Measurements from ENCODE around the gene EXOG. TPM values are rescaled to one million over a fixed set of nuclear protein-coding genes. Genes with fewer than 3 reads are reported as not detected.

Gene EXOG
- total and polyA plus RNA-seq, 2 donors (not counting 1 experiment from before 2014, with no cell fraction given), result 14.2 to 16.4 TPM

DNA sequence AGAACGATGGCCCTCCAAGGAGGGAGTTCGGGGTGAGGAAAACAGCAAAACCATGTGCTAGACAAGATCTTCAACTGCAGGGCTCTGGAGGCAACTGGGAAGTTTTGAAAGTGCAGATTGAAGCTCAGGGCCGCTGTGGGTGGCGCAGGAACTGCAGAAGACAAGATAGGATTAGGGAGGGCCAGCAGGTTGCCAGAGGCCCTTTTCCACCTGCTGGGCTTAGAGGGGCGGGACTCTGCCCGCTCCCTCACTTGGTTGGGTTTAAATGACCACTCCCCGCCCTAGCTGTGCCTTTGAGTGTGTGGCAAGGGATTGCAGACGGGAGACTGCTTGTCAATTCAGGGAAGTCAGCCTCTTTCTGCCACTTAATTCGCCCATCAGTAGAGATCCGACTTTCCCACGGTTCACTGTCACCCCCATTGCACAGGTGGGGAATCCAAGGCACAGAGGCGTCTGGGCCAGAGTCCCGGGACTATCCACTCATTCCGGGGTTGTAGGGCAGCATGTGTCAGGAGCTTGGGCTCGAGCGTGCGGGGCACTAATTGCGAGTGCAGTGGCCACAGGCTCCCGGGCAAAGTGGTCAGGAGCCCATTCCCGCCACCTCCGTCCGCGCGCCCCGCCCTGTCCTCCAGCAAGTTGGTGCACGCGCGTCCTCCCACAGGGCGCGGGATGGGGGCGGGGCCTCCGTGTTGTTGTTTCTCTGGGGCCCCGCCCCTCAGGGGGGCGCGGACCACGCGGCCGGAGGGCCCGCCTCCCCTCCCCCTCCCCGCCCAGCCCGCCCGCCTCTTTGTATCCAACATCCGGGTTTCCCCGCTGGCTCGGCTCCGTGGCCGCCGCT, 42.8 kb upstream of the EXOG start, which contains the start of gene ACVR2B:
TSS of gene ACVR2B (plus strand) at position 816 of the 838 bp plus-strand sequence. CDS start 433 bp downstream, outside the sequence.
- TF ChIP-seq, protein P1, sequence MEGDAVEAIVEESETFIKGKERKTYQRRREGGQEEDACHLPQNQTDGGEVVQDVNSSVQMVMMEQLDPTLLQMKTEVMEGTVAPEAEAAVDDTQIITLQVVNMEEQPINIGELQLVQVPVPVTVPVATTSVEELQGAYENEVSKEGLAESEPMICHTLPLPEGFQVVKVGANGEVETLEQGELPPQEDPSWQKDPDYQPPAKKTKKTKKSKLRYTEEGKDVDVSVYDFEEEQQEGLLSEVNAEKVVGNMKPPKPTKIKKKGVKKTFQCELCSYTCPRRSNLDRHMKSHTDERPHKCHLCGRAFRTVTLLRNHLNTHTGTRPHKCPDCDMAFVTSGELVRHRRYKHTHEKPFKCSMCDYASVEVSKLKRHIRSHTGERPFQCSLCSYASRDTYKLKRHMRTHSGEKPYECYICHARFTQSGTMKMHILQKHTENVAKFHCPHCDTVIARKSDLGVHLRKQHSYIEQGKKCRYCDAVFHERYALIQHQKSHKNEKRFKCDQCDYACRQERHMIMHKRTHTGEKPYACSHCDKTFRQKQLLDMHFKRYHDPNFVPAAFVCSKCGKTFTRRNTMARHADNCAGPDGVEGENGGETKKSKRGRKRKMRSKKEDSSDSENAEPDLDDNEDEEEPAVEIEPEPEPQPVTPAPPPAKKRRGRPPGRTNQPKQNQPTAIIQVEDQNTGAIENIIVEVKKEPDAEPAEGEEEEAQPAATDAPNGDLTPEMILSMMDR (conservative IDR thresholded peaks at IDR 0.05 in 1 of 2, IDR thresholded peaks at IDR 0.05 in 1 of 2; ENCODE audit: low read depth in 1 of 2, low read length in 2 of 2), result no peak
- no peak for TF ChIP-seq EZH2 (IDR thresholded peaks at IDR 0.05; ENCODE audit: low read length, missing control alignments)
- Histone ChIP-seq H3K9ac (ENCODE audit: insufficient read depth, low read length) (peak within 1 kb of the TSS; percentile 65), H3K27me3 (ENCODE audit: control insufficient read depth, insufficient read depth, low read length) (no peaks in the 10 kb centered on the region), H3K79me2 (ENCODE audit: control insufficient read depth, insufficient read depth, low read length) (no peaks in the 10 kb centered on the region), H3K36me3 (ENCODE audit: control insufficient read depth, insufficient read depth, low read length) (no peaks in the 10 kb centered on the region), H3K4me2 (ENCODE audit: extremely low read depth, insufficient read depth, low read length) (peak within 1 kb of the TSS; percentile 86), H3K4me1 (ENCODE audit: control insufficient read depth, extremely low read depth, insufficient read depth, low read length) (no peaks in the 10 kb centered on the region), H2AFZ (ENCODE audit: low read length) (peak within 1 kb of the TSS; percentile 61), H3K9me3 (ENCODE audit: control insufficient read depth, insufficient read depth, low read depth, low read length) (no peaks in the 10 kb centered on the region), H3K4me3 (replicated peaks in 1 of 4; ENCODE audit: control extremely low read depth in 1 of 4, insufficient read depth in 1 of 4, low read depth in 3 of 4, low read length in 4 of 4) (peak within 1 kb of the TSS; percentile 41 to 71 (median 64)), H4K20me1 (ENCODE audit: control insufficient read depth, extremely low read depth, insufficient read depth, low read length) (no peaks in the 10 kb centered on the region), H3K27ac (ENCODE audit: insufficient read depth, low read length) (no peak within 1 kb of the TSS)
- peak; percentile 59 to 79 for DNase-seq (ENCODE audit: low read depth in 2 of 2)

DNA sequence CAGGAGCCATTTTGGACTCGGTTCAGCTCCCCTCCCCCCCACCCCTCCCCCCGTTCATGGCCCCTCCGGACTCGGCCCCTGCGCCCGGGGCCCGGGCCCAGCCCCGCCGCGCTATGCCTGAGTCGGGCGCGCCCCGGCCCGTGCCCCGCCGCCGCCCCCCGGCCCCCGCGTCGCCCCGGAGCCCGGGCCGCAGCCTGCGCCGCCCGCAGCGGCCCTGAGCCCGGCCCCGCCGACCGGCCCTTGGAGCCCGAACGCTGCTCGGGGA, 42.3 kb upstream of the EXOG start:
- Histone ChIP-seq H3K4me2 (ENCODE audit: extremely low read depth, insufficient read depth, low read length) (peak overlapping the region; percentile 86), H3K4me3 (replicated peaks in 1 of 4; ENCODE audit: control extremely low read depth in 1 of 4, insufficient read depth in 1 of 4, low read depth in 3 of 4, low read length in 4 of 4) (peak overlapping the region in 3 of 4 experiments; percentile 12 to 71 (median 63)), H3K9ac (ENCODE audit: insufficient read depth, low read length) (peak overlapping the region; percentile 65), H2AFZ (ENCODE audit: low read length) (peak overlapping the region; percentile 61), H3K4me1 (ENCODE audit: control insufficient read depth, extremely low read depth, insufficient read depth, low read length) (peaks cover 2% of the 10 kb centered on the region), H3K27me3 (ENCODE audit: control insufficient read depth, insufficient read depth, low read length) (no peaks in the 10 kb centered on the region), H3K36me3 (ENCODE audit: control insufficient read depth, insufficient read depth, low read length) (no peaks in the 10 kb centered on the region), H3K27ac (ENCODE audit: insufficient read depth, low read length) (no peak overlapping the region), H3K79me2 (ENCODE audit: control insufficient read depth, insufficient read depth, low read length) (no peaks in the 10 kb centered on the region), H3K9me3 (ENCODE audit: control insufficient read depth, insufficient read depth, low read depth, low read length) (no peaks in the 10 kb centered on the region), H4K20me1 (ENCODE audit: control insufficient read depth, extremely low read depth, insufficient read depth, low read length) (no peaks in the 10 kb centered on the region)
- no peak for DNase-seq (ENCODE audit: low read depth in 2 of 2)
- no peak for TF ChIP-seq EZH2 (IDR thresholded peaks at IDR 0.05; ENCODE audit: low read length, missing control alignments)

DNA sequence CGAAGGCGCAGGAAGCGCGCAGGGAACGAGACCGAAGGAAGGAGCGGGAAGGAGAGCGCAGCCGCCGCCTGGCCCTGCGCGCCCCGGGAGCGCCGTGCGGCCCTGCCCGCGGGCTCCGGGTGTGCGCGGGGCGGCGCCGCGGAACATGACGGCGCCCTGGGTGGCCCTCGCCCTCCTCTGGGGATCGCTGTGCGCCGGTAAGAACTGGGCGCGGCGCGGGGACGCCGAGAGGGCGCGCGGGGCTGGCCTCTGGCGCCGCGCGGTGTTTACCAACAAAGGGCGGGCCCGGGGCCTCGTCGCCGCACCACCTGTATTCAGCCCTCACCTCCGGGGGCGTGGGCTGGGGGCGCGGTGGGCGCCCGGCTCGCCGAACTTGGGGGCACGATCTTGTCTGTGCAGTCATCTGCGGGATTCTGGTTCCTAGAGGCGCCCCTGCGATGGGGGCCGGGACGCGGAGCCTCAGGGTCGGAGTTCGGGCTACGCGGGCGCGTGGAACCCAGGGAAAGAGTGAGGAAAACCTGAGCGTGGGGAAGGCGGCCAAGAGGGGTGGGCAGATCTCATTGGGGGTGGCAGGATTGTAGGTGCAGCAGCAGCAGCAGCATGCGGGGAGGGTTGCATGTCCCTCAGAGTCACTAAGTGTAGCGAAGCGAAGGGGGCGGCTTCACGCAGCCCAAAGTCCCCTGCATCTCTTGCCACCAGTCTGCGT, 41.8 kb upstream of the EXOG start:
- H3K27me3 ChIP-seq (ENCODE audit: control insufficient read depth, insufficient read depth, low read length), result no peaks in the 10 kb centered on the region
- peaks cover 4% of the 10 kb centered on the region for H3K4me1 ChIP-seq (ENCODE audit: control insufficient read depth, extremely low read depth, insufficient read depth, low read length)
- no peaks in the 10 kb centered on the region for H3K36me3 ChIP-seq (ENCODE audit: control insufficient read depth, insufficient read depth, low read length)
- H3K9me3 ChIP-seq (ENCODE audit: control insufficient read depth, insufficient read depth, low read depth, low read length), result no peaks in the 10 kb centered on the region
- H3K79me2 ChIP-seq (ENCODE audit: control insufficient read depth, insufficient read depth, low read length), result no peaks in the 10 kb centered on the region
- no peak overlapping the region for H3K27ac ChIP-seq (ENCODE audit: insufficient read depth, low read length)
- peak; percentile 19 to 29 for DNase-seq (ENCODE audit: low read depth in 2 of 2)
- TF ChIP-seq EZH2 (IDR thresholded peaks at IDR 0.05; ENCODE audit: low read length, missing control alignments), result no peak
- H2AFZ ChIP-seq (ENCODE audit: low read length), result peak overlapping the region; percentile 61
- peak overlapping the region; percentile 37 to 71 (median 64) for H3K4me3 ChIP-seq (replicated peaks in 1 of 4; ENCODE audit: control extremely low read depth in 1 of 4, insufficient read depth in 1 of 4, low read depth in 3 of 4, low read length in 4 of 4)
- peak overlapping the region; percentile 86 for H3K4me2 ChIP-seq (ENCODE audit: extremely low read depth, insufficient read depth, low read length)
- H3K9ac ChIP-seq (ENCODE audit: insufficient read depth, low read length), result peak overlapping the region; percentile 65
- H4K20me1 ChIP-seq (ENCODE audit: control insufficient read depth, extremely low read depth, insufficient read depth, low read length), result no peaks in the 10 kb centered on the region

Measured in fibroblast of lung (primary cell).